Stomach (tissue), 9 donors: ENCODE results near the gene FAM184A. TPM values are rescaled to one million over a fixed set of nuclear protein-coding genes. Genes with fewer than 3 reads are reported as not detected.

Experiments
- DNase-seq, 2 donors: peaks; one replicate each; pipeline versions ENCODE4 v3.0.0 to v3.0.0-alpha.2; 2013 to 2019
- H3K27ac ChIP-seq, 5 donors: fragments of 200-600 bp in 4 of 5; sonication (generic) in 4 of 5; one replicate each; pipeline ENCODE4 v1.5.1; 2013 to 2019; ENCODE audit warnings: mild to moderate bottlenecking in 1 of 5, moderate library complexity in 1 of 5
- H3K27me3 ChIP-seq, 3 donors: fragments of 200-600 bp; sonication (generic); one replicate each; pipeline ENCODE4 v1.5.1; 2017 to 2019; ENCODE audit warnings: mixed run types in 1 of 3
- H3K36me3 ChIP-seq, 4 donors: fragments of 200-600 bp; sonication (generic); 1 replicate in 3 of 4; 2 replicates in 1 of 4; pipeline ENCODE4 v1.5.1; 2016 to 2019
- H3K4me1 ChIP-seq, 4 donors: fragments of 200-600 bp; sonication (generic); one replicate each; pipeline ENCODE4 v1.5.1; 2016 to 2019
- H3K4me3 ChIP-seq, 4 donors: fragments of 200-600 bp; sonication (generic) in 3 of 4; one replicate each; pipeline ENCODE4 v1.5.1; 2016 to 2019; ENCODE audit warnings: mild to moderate bottlenecking in 1 of 4
- H3K9me3 ChIP-seq, 4 donors: fragments of 200-600 bp; sonication (generic); one replicate each; pipeline ENCODE4 v1.5.1; 2016 to 2019
- EP300 ChIP-seq: sonication (generic); formaldehyde crosslinking; IDR thresholded peaks from one replicate; pipeline ENCODE4 v1.6.1; 2017; ENCODE audit warnings: antibody characterized with exemption
- POLR2A ChIP-seq, 4 donors: fragments of 450-650 bp; IDR thresholded peaks; one replicate each; pipeline ENCODE4 v1.6.1; 2016; ENCODE audit warnings: antibody characterized with exemption in 4 of 4, control low read depth in 2 of 4, mild to moderate bottlenecking in 1 of 4, moderate library complexity in 1 of 4
- POLR2AphosphoS5 ChIP-seq, 3 donors: sonication (generic); formaldehyde crosslinking; IDR thresholded peaks; one replicate each; pipeline ENCODE4 v1.6.1; 2016; ENCODE audit warnings: antibody characterized with exemption in 3 of 3
- WGBS, 5 donors: extraction: QIAGEN DNeasy Blood & Tissue Kit in 3 of 5; methylation state at CpG; one replicate each; pipeline versions ENCODE4 v1.1.5 to v1.1.7; 2013 to 2018; 5-methylcytosine and 5-hydroxymethylcytosine counted together
- intact Hi-C: fragments of 100-400 bp; cut with DNase I; formaldehyde crosslinking; loops from one replicate; pipeline ENCODE4 v1.15.1; 2023; ENCODE audit warnings: low total_unique reads
- polyA plus RNA-seq, 3 donors: library from polyadenylated mRNA; stranded (reverse); fragments of 200-250 nt; gene quantifications; one replicate each; pipeline ENCODE4 v1.2.3, GENCODE V29; 2013
- total RNA-seq, 5 donors: library from RNA; depleted of rRNA; stranded (reverse); fragments of >200 nt; gene quantifications; one replicate each; pipeline versions ENCODE4 v1.1.0 to v1.2.3, GENCODE V29; 2014 to 2016
- TF ChIP-seq, protein P1 (sequence below), 7 experiments: fragments of 450-650 bp in 4 of 7; fragments of 200-600 bp in 3 of 7; sonication (generic) in 3 of 7; IDR thresholded peaks; one replicate each; pipeline ENCODE4 v1.5.1; 2016 to 2019; ENCODE audit warnings: antibody characterized with exemption in 7 of 7, control low read depth in 2 of 7, mild to moderate bottlenecking in 1 of 7
- donor health status: healthy with polysubstance abuse.
- donor health status: Bipolar disorder and iron deficiency.
- donor health status: healthy.

The FAM184A gene
- total and polyA plus RNA-seq, 8 donors: under 0.01 to 8.3 (median 2.6) TPM; not detected in 1

DNA sequence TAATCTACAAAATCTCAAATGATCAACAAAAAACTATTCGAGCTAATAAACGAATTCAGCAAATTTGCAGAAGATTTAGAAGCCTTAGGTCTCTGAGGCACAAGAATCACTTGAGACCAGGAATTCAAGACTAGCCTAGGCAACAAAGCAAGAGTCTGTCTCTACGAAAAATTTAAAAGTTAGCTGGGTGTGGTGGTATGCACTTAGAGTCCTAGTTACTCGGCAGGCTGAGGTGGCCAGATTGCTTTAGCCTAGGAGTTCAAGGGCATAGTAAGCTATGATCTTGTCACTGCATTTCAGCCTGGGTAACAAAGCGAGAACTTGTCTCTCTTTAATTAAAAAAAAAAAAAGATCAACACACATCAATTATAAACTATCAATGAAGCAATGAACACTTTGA lies 34.2 kb downstream of the FAM184A start:
- Histone ChIP-seq H3K27ac (no peak overlapping the region), H3K9me3 (no peaks in the 10 kb centered on the region), H3K4me1 (no peaks in the 10 kb centered on the region), H3K27me3 (no peaks in the 10 kb centered on the region), H3K4me3 (no peak overlapping the region), H3K36me3 (no peaks in the 10 kb centered on the region)
- DNase-seq: no peak
- WGBS, 5 donors: 85 to 88% (median 85%) methylated on average over 5 of the region's 5 CpGs
- intact Hi-C loops: no loop called here
- TF ChIP-seq POLR2A (IDR thresholded peaks at IDR 0.05) (no peak), POLR2AphosphoS5 (IDR thresholded peaks at IDR 0.05) (no peak), EP300 (no peak)
- TF ChIP-seq, protein P1, sequence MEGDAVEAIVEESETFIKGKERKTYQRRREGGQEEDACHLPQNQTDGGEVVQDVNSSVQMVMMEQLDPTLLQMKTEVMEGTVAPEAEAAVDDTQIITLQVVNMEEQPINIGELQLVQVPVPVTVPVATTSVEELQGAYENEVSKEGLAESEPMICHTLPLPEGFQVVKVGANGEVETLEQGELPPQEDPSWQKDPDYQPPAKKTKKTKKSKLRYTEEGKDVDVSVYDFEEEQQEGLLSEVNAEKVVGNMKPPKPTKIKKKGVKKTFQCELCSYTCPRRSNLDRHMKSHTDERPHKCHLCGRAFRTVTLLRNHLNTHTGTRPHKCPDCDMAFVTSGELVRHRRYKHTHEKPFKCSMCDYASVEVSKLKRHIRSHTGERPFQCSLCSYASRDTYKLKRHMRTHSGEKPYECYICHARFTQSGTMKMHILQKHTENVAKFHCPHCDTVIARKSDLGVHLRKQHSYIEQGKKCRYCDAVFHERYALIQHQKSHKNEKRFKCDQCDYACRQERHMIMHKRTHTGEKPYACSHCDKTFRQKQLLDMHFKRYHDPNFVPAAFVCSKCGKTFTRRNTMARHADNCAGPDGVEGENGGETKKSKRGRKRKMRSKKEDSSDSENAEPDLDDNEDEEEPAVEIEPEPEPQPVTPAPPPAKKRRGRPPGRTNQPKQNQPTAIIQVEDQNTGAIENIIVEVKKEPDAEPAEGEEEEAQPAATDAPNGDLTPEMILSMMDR (IDR thresholded peaks at IDR 0.05): no peak

DNA sequence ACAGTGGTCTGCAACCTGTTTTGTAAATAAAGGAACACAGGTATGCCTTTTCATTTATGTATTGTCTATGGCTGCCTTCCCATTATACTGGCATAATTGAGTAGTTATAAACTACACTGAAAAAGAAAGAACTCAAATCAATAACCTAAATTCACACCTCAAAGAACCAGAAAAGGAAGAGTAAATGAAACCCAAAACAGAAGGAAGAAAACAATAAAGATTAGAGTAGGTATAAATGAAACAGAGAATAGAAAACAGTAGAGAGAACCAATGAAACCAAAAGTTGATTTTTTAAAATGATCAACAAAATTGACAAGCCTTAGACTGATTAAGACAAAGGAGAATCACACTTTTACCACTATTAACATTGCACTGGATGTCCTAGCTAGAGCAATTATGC lies 34.7 kb downstream of the FAM184A start:
- Histone ChIP-seq H3K4me3 (no peak overlapping the region), H3K9me3 (no peaks in the 10 kb centered on the region), H3K4me1 (no peaks in the 10 kb centered on the region), H3K27me3 (no peaks in the 10 kb centered on the region), H3K36me3 (no peaks in the 10 kb centered on the region), H3K27ac (no peak overlapping the region)
- TF ChIP-seq EP300 (no peak), POLR2A (IDR thresholded peaks at IDR 0.05) (no peak), POLR2AphosphoS5 (IDR thresholded peaks at IDR 0.05) (no peak)
- TF ChIP-seq, protein P1 (IDR thresholded peaks at IDR 0.05): no peak
- no peak for DNase-seq
- intact Hi-C loops: no loop called here

DNA sequence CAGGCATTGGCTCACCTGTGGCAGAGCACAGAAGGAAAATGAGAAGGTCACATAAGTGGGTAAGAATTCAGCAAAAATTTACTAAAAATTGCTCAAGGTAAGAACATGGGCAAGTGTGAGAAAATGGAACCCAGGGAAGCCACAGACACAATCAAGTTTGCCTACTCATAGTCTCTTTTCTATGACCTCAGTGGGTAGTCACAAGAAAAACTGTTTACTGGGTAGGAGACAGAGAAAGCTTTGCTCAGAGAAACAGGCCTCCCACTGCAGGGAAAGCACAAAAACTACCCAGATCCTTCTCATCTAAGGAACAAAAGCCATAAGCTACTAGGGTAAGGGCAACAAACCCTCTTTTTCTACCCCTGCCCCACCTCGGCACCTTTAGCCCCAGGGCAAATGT lies 35.2 kb downstream of the FAM184A start:
- no peaks in the 10 kb centered on the region for H3K27me3 ChIP-seq
- intact Hi-C loops: no loop called here
- 85 to 92% (median 88%) methylated on average over 1 of the region's 1 CpG for WGBS, 5 donors
- H3K4me1 ChIP-seq: no peaks in the 10 kb centered on the region
- H3K4me3 ChIP-seq: no peak overlapping the region
- no peaks in the 10 kb centered on the region for H3K9me3 ChIP-seq
- no peak overlapping the region for H3K27ac ChIP-seq
- H3K36me3 ChIP-seq: no peaks in the 10 kb centered on the region
- TF ChIP-seq POLR2AphosphoS5 (IDR thresholded peaks at IDR 0.05) (no peak), EP300 (no peak), POLR2A (IDR thresholded peaks at IDR 0.05) (no peak)
- TF ChIP-seq, protein P1 (IDR thresholded peaks at IDR 0.05): no peak
- no peak for DNase-seq

DNA sequence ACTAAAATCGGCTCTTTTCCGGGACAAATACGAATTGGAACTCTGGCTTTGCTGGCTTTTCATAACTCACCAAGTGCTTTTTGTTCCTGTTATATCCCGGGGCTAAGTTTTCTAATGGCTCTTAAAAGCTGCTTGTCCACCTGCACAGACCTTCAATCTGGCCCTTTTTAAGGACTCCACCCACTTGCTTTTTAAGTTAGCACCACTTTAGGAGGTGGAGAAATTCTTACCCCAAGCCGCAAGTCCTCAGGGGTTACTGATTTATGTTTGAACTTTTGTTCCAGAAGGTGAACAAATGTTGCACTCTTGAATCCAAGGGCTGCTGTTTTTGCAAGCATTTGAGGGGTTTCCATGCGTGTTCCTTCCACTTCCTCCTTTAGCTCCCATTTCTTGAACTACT lies 37.8 kb downstream of the FAM184A start:
- no peak for DNase-seq
- Histone ChIP-seq H3K9me3 (no peaks in the 10 kb centered on the region), H3K36me3 (no peaks in the 10 kb centered on the region), H3K27ac (no peak overlapping the region), H3K27me3 (no peaks in the 10 kb centered on the region), H3K4me1 (no peaks in the 10 kb centered on the region), H3K4me3 (no peak overlapping the region)
- intact Hi-C loops: no loop called here
- TF ChIP-seq EP300 (no peak), POLR2A (IDR thresholded peaks at IDR 0.05) (no peak), POLR2AphosphoS5 (IDR thresholded peaks at IDR 0.05) (no peak)
- TF ChIP-seq, protein P1 (IDR thresholded peaks at IDR 0.05): no peak
- 74 to 90% (median 79%) methylated on average over 6 of the region's 6 CpGs for WGBS, 5 donors
